B cell (primary cell): ENCODE results near the gene MAD2L1.

Source experiments
- EZH2 ChIP-seq: IDR thresholded peaks from 2 replicates; pipeline ENCODE4 v1.6.1; 2012; ENCODE audit warnings: borderline replicate concordance, low read depth, mild to moderate bottlenecking, moderate library complexity, low read length; ENCODE audit not compliant: insufficient read depth, poor library complexity, severe bottlenecking
- TF ChIP-seq, protein P1 (sequence below): fragments of 200-600 bp; IDR thresholded peaks from one replicate; pipeline ENCODE4 v1.8.0; 2022; ENCODE audit warnings: antibody characterized with exemption, mild to moderate bottlenecking

DNA sequence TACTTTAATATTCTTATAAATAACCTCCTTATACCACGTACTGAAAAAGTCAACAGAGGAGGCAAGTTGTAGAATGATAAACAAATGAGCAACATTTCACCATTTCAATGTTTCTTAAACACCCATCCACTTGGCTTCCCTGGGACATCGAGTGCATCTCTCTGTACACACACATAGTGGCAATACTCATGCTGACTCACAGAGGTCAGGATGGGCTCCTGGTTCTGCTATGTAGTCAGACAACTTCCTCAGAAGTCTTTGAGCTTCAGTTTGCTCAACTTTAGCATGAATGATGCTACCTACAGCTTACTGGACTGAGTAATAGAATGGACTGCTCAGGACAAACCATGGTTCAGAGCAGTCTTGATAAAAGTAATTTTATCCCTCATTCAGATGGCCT is 56.9 kb downstream of the MAD2L1 start:
- no peak for TF ChIP-seq EZH2
- TF ChIP-seq, protein P1, sequence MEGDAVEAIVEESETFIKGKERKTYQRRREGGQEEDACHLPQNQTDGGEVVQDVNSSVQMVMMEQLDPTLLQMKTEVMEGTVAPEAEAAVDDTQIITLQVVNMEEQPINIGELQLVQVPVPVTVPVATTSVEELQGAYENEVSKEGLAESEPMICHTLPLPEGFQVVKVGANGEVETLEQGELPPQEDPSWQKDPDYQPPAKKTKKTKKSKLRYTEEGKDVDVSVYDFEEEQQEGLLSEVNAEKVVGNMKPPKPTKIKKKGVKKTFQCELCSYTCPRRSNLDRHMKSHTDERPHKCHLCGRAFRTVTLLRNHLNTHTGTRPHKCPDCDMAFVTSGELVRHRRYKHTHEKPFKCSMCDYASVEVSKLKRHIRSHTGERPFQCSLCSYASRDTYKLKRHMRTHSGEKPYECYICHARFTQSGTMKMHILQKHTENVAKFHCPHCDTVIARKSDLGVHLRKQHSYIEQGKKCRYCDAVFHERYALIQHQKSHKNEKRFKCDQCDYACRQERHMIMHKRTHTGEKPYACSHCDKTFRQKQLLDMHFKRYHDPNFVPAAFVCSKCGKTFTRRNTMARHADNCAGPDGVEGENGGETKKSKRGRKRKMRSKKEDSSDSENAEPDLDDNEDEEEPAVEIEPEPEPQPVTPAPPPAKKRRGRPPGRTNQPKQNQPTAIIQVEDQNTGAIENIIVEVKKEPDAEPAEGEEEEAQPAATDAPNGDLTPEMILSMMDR = no peak
